Loucy (cell line): ENCODE results near the gene ANTXRL.

Experiments used
- EZH2phosphoT487 ChIP-seq: fragments of 200-600 bp; IDR thresholded peaks from 2 replicates; pipeline ENCODE4 v1.6.1; 2018; ENCODE audit warnings: antibody characterized with exemption, mild to moderate bottlenecking, moderate library complexity, borderline replicate concordance
- TF ChIP-seq, protein P1 (sequence below): fragments of 200-600 bp; sonication (generic); conservative IDR thresholded peaks from 2 replicates; pipeline ENCODE4 v1.5.1; 2014; ENCODE audit warnings: mild to moderate bottlenecking, antibody characterized with exemption, low read length

DNA sequence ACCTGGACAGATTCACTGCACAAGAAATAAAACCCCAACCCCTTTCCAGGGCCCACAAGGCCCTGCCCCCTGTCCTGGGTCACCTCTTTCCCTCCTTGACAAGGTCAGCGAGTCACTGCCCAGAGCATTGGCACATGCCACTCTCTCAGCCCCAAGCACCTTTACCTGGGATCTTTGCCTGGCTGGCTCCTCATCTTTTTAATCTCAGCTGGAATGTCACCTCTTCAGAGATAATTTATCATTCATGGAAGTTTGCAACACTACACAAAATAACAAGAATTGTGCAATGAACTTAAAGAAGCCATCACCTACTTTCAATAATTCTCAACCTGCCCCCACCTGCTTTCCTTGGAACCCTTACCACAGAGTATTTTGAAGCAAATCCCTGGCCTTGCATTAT, 19.2 kb downstream of the ANTXRL start:
- TF ChIP-seq, protein P1, sequence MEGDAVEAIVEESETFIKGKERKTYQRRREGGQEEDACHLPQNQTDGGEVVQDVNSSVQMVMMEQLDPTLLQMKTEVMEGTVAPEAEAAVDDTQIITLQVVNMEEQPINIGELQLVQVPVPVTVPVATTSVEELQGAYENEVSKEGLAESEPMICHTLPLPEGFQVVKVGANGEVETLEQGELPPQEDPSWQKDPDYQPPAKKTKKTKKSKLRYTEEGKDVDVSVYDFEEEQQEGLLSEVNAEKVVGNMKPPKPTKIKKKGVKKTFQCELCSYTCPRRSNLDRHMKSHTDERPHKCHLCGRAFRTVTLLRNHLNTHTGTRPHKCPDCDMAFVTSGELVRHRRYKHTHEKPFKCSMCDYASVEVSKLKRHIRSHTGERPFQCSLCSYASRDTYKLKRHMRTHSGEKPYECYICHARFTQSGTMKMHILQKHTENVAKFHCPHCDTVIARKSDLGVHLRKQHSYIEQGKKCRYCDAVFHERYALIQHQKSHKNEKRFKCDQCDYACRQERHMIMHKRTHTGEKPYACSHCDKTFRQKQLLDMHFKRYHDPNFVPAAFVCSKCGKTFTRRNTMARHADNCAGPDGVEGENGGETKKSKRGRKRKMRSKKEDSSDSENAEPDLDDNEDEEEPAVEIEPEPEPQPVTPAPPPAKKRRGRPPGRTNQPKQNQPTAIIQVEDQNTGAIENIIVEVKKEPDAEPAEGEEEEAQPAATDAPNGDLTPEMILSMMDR = no peak
- TF ChIP-seq EZH2phosphoT487 = no peak
